GM12875 (cell line): ENCODE results near the gene HOXB2.

Source experiments
- H3K4me3 ChIP-seq: one replicate; pipeline ENCODE4 v1.5.1; 2011; ENCODE audit warnings: low read depth, low read length, control low read depth
- TF ChIP-seq, protein P1 (sequence below): IDR thresholded peaks from 2 replicates; pipeline ENCODE4 v1.5.1; 2011; ENCODE audit warnings: low read depth, mild to moderate bottlenecking, control low read depth, inconsistent platforms, low read length, moderate library complexity, borderline replicate concordance; ENCODE audit not compliant: insufficient read depth

Gene HOXB2

DNA sequence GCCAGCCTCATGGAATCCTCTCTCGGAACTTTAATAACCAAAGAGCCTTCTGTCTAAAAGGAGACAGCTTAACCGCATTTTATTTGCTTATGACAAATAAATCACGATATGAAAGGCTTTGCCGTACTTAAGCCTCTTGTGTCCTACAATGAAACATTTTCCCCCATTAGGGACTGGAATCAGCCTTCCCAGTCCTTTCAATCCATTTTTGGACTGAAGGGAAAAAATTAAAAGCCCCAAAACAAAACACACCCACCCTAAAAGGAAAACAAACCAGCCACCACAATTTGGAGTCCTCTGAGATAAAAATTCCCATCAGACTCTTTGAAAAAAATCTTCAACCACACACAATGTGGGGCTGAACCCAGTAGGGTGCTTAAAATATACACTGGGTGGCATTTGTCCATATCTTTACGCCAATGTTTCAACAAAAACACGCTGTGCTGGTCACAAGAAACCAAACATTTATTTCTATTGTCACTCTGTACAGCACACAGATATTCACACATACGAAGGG lies 30.2 kb upstream of the HOXB2 start:
- H3K4me3 ChIP-seq: no peak overlapping the region
- TF ChIP-seq, protein P1, sequence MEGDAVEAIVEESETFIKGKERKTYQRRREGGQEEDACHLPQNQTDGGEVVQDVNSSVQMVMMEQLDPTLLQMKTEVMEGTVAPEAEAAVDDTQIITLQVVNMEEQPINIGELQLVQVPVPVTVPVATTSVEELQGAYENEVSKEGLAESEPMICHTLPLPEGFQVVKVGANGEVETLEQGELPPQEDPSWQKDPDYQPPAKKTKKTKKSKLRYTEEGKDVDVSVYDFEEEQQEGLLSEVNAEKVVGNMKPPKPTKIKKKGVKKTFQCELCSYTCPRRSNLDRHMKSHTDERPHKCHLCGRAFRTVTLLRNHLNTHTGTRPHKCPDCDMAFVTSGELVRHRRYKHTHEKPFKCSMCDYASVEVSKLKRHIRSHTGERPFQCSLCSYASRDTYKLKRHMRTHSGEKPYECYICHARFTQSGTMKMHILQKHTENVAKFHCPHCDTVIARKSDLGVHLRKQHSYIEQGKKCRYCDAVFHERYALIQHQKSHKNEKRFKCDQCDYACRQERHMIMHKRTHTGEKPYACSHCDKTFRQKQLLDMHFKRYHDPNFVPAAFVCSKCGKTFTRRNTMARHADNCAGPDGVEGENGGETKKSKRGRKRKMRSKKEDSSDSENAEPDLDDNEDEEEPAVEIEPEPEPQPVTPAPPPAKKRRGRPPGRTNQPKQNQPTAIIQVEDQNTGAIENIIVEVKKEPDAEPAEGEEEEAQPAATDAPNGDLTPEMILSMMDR: no peak

DNA sequence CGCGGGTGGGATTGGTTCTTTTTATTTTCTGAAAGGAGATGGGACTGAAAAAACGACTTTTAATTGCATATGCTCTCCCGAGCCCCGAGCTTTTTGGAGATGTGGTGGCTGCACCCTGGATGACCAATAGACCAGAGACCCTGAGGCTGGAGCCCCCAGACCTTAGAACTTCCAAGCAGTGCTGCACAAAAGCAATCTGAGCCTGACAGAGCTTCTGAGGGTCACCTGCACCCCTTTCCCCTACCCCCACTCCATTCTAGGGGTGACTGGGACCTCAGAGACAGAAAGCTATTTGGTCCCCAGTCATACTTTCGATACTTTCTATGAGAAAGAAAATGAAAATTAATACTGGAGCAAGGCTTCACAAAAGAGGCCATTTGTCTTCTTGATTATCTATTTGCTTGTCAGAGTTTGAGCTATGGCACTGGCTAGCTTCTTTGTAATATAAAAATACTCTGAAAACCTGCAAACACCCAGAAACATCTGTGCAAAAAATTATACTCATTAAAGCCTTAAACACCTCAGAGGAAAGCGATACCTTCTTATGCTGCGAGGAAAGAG lies 29.7 kb upstream of the HOXB2 start:
- TF ChIP-seq, protein P1: no peak
- H3K4me3 ChIP-seq: no peak overlapping the region

DNA sequence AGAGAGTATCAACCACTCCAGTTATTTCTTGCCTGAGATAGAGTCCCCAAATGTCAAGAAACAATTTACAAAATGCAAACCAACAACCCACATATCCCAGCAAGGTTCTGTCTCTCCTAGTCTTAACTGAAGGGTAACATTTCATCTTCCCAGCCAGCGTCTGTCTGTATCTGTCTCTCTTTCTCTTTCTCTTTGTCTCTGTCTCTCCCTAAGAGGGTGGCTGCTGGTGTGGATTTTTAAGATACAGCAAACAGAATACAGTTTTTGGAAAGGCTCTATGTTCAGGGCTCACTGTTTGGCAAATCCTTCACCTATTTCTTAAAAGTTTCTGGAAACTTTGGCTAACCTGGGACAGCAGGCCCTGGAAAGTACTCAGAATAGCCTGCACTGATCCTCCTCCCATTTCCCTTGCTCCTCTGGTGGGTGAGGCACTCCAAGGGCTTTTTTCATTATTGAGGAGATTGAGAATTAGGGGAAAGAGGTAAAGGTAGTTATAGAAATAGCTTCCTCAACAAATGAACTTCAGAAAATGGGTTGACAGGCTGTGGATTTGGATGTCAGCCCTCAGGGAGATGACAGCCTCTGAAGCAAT lies 27.0 kb upstream of the HOXB2 start:
- TF ChIP-seq, protein P1: no peak
- H3K4me3 ChIP-seq: no peak overlapping the region

DNA sequence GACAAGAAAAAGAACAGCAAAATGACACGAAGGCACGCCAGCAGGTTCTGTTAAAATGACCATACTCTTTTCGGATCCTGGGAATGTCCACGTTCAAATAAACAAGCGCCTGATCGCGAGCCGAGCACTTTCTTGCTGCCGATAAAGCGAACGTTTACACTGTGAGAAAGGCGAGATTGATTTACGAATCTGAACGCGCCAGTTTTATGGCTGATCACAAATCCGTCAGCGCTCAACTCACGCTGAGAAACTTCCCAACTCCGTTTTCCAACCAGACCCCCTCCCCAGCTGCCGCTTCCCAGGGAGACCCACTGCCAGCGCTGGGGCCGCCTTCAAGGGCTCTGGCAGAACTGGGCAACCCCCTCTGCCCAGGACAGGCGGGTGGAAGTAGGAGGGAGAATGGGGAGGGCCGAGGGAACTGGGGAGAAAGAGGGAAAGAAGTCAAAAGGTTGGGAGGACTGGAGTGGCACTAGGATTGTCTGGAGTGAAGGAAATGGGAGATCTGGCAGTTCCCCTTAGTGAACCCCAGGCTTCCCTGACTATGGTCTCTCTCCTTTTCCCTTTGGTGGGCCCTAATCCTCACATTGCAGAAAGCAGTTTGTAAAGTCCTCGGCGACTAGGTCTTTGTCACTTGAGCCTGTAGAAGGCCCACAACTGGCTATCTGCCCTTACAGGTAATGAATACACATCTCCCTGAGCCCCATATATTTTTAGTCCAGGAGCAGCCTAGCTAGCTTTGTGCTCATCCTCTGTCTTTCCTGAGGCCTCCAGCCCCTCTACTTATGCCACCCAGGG lies 26.3 kb upstream of the HOXB2 start:
- TF ChIP-seq, protein P1: no peak
- no peak overlapping the region for H3K4me3 ChIP-seq

DNA sequence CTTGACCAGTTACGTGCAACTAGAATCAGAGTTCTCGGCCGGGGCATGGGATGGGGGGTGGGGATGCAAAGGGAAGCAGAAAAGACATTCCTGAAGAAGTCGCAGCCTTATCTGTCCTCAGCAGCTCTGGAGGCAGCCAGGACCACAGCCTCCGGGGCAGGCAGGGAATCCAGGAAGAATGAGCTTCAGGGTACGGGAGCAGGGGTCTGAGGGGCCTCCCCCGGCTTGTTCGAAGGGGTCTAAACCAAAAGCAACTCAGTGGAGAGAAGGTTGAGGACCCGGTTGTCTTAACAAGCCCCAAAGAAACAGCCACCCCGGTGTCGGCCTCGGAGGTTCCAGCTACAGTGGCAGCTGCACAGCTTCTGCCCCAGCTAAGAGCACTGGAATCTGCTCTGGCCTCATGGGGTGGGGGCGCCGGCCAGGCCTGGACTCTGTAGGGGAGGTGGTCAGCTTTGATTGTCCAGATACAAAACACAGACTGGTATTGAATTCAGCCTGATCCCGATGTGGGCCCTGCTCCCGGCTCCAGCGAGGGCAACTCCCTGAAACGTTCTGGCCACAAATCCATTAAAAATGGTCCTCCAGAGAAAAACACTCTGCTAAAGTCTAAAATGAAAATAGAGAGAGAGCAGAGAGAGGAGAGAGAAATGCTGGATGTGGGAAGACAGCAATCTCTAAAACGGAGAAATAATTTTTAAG lies 25.6 kb upstream of the HOXB2 start:
- TF ChIP-seq, protein P1: no peak
- H3K4me3 ChIP-seq: no peak overlapping the region

DNA sequence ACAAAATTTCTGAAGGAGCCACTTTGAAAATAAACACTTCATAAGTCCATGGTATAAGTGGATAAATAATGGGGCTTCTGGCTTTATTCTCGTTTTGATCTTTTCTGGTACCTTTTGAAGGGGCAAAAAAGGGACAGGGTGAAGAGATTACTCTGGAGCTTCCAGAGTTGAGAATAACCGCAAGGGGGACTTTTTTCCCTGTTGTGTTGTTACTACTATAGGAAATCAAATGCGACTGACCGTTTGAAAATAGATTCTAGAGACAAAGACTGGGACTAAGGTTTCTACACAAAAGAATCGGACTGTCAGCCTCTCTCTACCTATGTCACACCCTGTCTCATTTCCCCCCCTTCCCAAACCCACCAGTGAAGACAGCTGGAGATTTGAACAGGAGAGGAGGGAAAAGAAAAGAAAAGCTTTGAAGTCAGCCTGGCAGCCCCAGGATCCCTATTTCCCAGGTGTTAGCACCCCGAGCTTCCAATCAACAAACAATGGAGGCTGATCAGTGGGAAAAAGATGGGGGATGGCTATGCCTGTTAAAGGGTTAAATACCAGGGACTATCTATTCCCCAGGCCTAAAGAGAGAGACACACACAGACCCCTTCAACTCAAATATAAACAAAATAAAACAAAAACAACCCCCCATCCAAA lies 24.9 kb upstream of the HOXB2 start:
- TF ChIP-seq, protein P1: no peak
- H3K4me3 ChIP-seq: no peak overlapping the region
